GM12878 (cell line): ENCODE data around the gene NAT9. TPM values are rescaled to one million over a fixed set of nuclear protein-coding genes. Genes with fewer than 3 reads are reported as not detected.

Experiments used
- CHD4 ChIP-seq: fragments of 200-600 bp; sonication (generic); IDR thresholded peaks from 2 replicates; pipeline ENCODE4 v1.6.1; 2016; ENCODE audit warnings: mild to moderate bottlenecking
- CREM ChIP-seq: IDR thresholded peaks from 2 replicates; pipeline ENCODE4 v1.6.1; 2014; ENCODE audit warnings: antibody characterized with exemption, low read depth
- CUX1 ChIP-seq: IDR thresholded peaks from 2 replicates; pipeline ENCODE4 v1.6.1; 2012; ENCODE audit warnings: improper control_type of control experiment, low read depth, low read length; ENCODE audit not compliant: insufficient replicate concordance
- IRF3 ChIP-seq: fragments of 450-650 bp; IDR thresholded peaks from 2 replicates; pipeline ENCODE4 v1.6.1; 2014; ENCODE audit warnings: mild to moderate bottlenecking
- NFXL1 ChIP-seq: fragments of 450-650 bp; IDR thresholded peaks from 2 replicates; pipeline ENCODE4 v1.6.1; 2017; ENCODE audit warnings: antibody characterized with exemption, mild to moderate bottlenecking, borderline replicate concordance
- REST ChIP-seq: IDR thresholded peaks from 2 replicates; pipeline ENCODE4 v1.6.1; 2012; ENCODE audit warnings: mild to moderate bottlenecking, low read depth, low read length
- ZBTB11 ChIP-seq: fragments of 450-650 bp; formaldehyde crosslinking; IDR thresholded peaks from 2 replicates; pipeline ENCODE4 v1.5.0; 2022; ENCODE audit warnings: mild to moderate bottlenecking, missing genetic modification characterization
- ZNF217 ChIP-seq: fragments of 450-650 bp; IDR thresholded peaks from 2 replicates; pipeline ENCODE4 v1.6.1; 2017; ENCODE audit warnings: antibody characterized with exemption, mild to moderate bottlenecking
- ZNF687 ChIP-seq: fragments of 450-650 bp; IDR thresholded peaks from 2 replicates; pipeline ENCODE4 v1.6.1; 2017; ENCODE audit warnings: mild to moderate bottlenecking, moderate library complexity
- polyA plus RNA-seq, 11 experiments: library from polyadenylated mRNA; depleted of rRNA in 4 of 11; unstranded in 6 of 11; stranded (reverse) in 5 of 11; fragments of >200 nt; fragmentation: Nextera tagmentation in 4 of 11; fragmentation: Illumina TruSeq in 1 of 11; extraction: Ambion mirVana in 4 of 11; extraction: Trizol in 1 of 11; gene quantifications; 1 replicate in 1 of 11; 2 replicates in 10 of 11; pipeline versions ENCODE4 v1.2.1 to v1.2.3, GENCODE V29; 2011 to 2016; ENCODE audit warnings: inconsistent platforms in 2 of 11, missing spikeins in 2 of 11, low read depth in 1 of 11
- total RNA-seq, 4 experiments: library from RNA; depleted of rRNA in 3 of 4; stranded (reverse); fragments of >200 nt in 3 of 4; fragmentation: Illumina TruSeq in 1 of 4; extraction: Trizol in 1 of 4; gene quantifications; 2 replicates each; pipeline versions ENCODE4 v1.2.1 to v1.2.3, GENCODE V29; 2013 to 2021

Gene NAT9
- total and polyA plus RNA-seq, 10 of the 15 experiments (the other 5 are each of a cell fraction or from before 2014, with no cell fraction given): 3.5 to 45.3 (median 27.3) TPM

- TF ChIP-seq REST (peak; percentile 71), CREM (no peak), ZNF687 (0 out of 2 replicates have a peak, but pooled peaks have one; percentile 41), ZBTB11 (no peak), CHD4 (no peak), NFXL1 (no peak), IRF3 (0 out of 2 replicates have a peak, but pooled peaks have one; percentile 54), CUX1 (no peak), ZNF217 (no peak)
Measured at GRCh38 chr17:74776044-74776962, at the start of gene NAT9 (continued).
